ENCODE measurements around the gene FAM193B.

Gene FAM193B

GRCh38 chr5:177500685-177501522 is 53.5 kb downstream of the FAM193B start:
- peak; percentile 91 for DNase-seq (ENCODE audit: low read depth, low spot score)

GRCh38 chr5:177499842-177500241 is 54.5 kb downstream of the FAM193B start:
- DNase-seq (ENCODE audit: low read depth, low spot score): no peak

GRCh38 chr5:177498013-177498787 is 56.2 kb downstream of the FAM193B start:
- DNase-seq (ENCODE audit: low read depth, low spot score): no peak

GRCh38 chr5:177497292-177498012 is 56.9 kb downstream of the FAM193B start, which contains the start of gene PDLIM7:
Gene PDLIM7, minus strand, starts transcription at chr5:177497604. Its CDS starts 1,092 bp downstream, at chr5:177496512.
- DNase-seq (ENCODE audit: low read depth, low spot score): peak; percentile 100

- DNase-seq (ENCODE audit: low read depth, low spot score): peak; percentile 94
Observed at GRCh38 chr5:177496727-177497291, 57.6 kb downstream of the FAM193B start.

- peak; percentile 71 for DNase-seq (ENCODE audit: low read depth, low spot score)
Observed at GRCh38 chr5:177496070-177496726, 58.2 kb downstream of the FAM193B start.

GRCh38 chr5:177495243-177496060 is 58.9 kb downstream of the FAM193B start:
- peak; percentile 90 for DNase-seq (ENCODE audit: low read depth, low spot score)

- peak; percentile 80 for DNase-seq (ENCODE audit: low read depth, low spot score)
Observed at GRCh38 chr5:177494346-177495195, 59.8 kb downstream of the FAM193B start.

- no peak for DNase-seq (ENCODE audit: low read depth, low spot score)
Observed at GRCh38 chr5:177493795-177494345, 60.5 kb downstream of the FAM193B start.

- DNase-seq (ENCODE audit: low read depth, low spot score): no peak
Observed at GRCh38 chr5:177492841-177493240, 61.5 kb downstream of the FAM193B start.

GRCh38 chr5:177491983-177492746 is 62.2 kb downstream of the FAM193B start:
- DNase-seq (ENCODE audit: low read depth, low spot score): no peak

- DNase-seq (ENCODE audit: low read depth, low spot score): peak; percentile 95
Observed at GRCh38 chr5:177491429-177491945, 62.9 kb downstream of the FAM193B start.

- no peak for DNase-seq (ENCODE audit: low read depth, low spot score)
Observed at GRCh38 chr5:177490992-177491391, 63.4 kb downstream of the FAM193B start.

- no peak for DNase-seq (ENCODE audit: low read depth, low spot score)
Observed at GRCh38 chr5:177490311-177490991, 63.9 kb downstream of the FAM193B start.

- DNase-seq (ENCODE audit: low read depth, low spot score): no peak
Observed at GRCh38 chr5:177489119-177489716, 65.1 kb downstream of the FAM193B start.

GRCh38 chr5:177487975-177488374 is 66.4 kb downstream of the FAM193B start:
- DNase-seq (ENCODE audit: low read depth, low spot score): no peak

- no peak for DNase-seq (ENCODE audit: low read depth, low spot score)
Observed at GRCh38 chr5:177487144-177487543, 67.2 kb downstream of the FAM193B start.
